GM19328 (cell line): ENCODE data around the gene PEDS1.
"Not testable (repeated sequence)": the region's sequence is repeated elsewhere in the genome, so short reads cannot be mapped to it uniquely, and the experiment has no call there.

Source experiments
- ATAC-seq: cut with Tn5 transposase; IDR thresholded peaks from one replicate; pipeline ENCODE4 v1.9.1; 2021; ENCODE audit warnings: mild to moderate bottlenecking, moderate library complexity; ENCODE audit not compliant: unreplicated experiment

PEDS1 gene

DNA sequence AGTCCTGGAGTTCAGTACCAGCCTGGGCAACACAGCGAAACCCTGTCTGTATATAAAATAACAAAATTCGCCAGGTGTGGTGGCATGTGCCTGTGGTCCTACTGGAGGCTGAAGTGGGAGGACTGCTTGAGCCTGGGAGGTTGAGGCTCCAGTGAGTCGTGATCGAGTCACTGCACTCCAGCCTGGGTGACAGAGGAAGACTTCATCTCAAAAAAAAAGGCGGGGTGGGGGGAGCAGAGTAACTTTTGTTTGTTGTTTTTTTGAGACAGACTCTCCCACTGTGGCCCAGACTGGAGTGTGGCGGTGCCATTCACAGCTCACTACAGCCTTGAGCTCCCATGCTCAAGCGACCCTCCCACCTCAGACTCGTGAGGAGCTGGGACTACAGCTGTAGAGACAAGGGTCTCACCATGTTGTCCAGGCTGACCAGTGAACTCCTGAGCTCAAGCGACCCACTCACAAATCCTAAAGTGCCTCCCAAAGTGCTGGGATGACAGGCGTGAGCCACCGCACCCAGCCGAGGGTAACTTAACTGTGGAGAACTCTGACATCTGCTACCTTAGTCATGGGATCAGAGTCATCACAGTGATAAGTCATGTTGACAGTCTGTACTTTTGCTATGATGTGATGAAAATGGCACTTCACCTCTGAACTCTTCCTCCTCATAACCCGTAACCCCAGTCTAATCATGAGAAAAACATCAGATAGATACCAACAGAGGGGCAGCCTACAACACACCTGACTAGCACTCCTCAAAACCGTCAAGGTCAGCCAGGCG lies 16.5 kb downstream of the PEDS1 start:
- no peak for ATAC-seq

DNA sequence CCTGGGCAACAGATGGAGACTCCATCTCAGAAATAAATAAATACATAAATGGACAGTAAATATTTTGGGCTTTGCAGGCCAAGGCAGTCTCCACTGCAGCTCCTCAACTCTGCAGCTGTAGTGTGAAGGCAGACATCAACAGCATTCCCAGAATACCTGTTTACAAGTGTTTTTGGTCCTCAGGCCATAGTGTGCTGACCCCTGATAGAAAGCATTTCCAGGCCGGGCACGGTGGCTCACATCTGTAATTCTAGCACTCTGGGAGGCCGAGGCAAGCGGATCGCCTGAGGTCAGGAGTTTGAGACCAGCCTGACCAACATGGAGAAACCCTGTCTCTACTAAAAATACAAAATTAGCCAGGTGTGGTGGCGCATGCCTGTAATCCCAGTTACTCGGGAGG lies 18.4 kb downstream of the PEDS1 start:
- ATAC-seq: not testable (repeated sequence)

DNA sequence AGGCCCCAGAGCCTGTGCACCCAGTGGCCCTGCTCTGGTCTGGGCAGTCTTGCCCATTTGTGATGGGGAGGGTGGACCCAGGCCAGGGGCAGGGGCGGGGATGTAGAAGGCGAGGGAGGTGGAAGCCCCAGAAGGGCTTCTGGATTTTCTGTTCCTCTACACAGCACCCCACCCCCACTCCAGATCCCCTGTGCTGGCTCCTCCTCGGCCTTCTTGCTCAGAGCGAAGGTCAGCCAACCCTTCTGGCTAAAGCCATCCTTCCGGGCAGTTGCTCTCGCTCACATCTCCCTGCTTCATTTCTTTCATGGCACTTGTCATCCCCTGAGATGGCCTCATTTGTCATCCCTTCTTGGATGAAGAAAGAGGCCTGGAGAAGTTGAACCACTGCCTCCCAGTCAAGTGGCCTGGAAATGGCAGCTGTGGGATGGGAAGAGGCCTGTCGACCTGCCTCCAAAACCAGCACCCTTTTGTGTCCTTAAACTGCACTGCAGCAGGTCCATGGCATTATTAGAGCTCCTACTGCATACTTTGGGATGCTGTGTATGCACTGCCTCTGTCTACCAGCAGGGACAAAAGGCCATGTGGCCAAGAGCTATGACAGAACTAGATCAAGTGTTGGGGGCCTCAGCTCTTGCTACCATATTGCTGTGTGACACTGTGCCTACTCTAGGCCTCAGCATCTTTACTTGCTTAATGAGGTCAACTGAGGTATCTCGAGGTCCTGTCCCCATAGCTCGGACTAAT lies 19.9 kb downstream of the PEDS1 start:
- ATAC-seq: no peak

DNA sequence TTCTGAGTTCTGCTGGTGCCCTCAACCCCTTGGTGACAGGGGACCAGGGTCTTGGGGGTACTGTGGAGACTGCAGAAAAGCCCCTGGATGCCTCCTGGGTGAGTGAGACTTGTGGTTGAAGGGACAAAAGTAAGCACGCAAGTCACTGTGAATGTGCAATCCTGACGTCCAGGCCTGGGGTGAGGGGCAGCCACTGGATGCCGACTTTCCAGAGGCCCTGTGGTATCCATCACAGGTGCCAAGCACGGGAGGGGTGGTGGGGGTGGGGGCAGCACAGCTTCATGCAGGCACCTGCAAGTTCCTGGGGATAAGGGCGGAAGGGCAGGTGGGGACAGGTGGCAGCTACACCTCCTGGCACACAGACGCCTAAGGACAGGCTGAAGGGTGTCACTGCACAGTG lies 20.5 kb downstream of the PEDS1 start:
- no peak for ATAC-seq

DNA sequence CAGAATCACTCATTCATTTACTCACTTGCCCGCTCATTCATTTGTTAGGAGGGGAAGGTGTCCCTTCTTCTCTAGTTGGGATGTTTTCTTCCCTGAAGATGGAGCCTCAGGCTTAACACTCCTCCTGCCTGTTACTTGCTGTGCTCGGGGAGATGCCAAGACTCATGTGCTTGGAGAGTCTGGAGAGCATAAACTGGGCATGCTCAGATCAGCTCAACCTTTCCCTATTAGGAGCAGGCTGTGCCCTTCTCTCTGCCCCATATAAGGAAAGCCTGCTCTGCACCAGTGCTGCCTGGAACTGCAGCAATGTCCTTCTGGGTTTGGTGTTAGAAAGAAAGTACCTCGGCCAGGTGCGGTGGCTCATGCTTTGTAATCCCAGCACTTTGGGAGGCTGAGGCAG lies 22.5 kb downstream of the PEDS1 start:
- no peak for ATAC-seq

DNA sequence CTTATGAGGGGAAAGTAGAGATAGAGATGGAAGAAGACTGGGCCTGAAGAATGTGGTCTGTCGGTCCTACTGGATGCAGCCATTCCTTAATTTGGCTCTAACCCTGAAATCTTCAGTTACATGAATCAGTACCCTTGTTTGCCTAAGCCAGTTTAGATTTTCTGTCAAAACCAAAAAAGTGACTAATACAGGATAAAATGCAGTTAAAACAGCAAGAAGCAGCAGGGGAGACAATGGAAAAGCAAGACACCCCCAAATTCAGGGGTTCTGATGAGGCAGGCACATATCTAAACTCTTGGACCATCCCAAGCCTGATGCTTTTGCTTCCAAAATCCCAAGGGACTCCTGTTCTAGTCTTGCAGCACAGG lies 23.2 kb downstream of the PEDS1 start:
- ATAC-seq: no peak

DNA sequence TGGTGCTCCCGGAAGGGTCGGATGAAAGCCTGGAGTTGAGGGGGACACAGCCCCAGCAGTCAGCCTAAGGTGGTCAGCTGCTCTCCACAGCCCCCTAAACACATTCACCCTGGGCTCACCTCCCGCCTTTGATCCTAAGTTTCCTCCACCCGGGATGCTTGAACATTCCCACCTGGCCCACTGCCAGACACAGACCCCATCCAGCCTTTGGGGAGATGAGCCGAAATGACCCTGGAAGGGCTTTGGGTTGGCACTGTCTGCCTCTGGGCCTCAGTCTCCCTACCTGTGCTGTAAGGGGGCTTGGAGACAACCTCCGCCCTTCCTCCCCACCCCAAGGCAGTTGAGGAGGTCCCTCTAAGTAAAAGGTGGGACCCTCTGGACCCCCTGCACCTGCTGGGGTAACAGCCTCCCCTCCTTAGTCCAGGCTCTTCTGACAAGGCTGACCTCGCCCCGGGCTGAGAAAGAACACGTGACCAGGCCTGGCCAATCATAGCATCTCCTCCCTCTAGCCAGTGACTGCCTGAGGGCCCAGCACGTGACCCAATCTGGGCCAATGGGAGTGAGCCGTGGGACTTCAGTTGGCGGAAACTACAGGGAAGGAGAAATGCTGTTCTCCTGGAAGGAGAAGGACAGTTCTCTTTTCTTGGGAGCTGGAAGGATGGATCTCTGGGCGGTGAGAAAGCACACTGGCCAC lies 23.7 kb downstream of the PEDS1 start:
- ATAC-seq: no peak

DNA sequence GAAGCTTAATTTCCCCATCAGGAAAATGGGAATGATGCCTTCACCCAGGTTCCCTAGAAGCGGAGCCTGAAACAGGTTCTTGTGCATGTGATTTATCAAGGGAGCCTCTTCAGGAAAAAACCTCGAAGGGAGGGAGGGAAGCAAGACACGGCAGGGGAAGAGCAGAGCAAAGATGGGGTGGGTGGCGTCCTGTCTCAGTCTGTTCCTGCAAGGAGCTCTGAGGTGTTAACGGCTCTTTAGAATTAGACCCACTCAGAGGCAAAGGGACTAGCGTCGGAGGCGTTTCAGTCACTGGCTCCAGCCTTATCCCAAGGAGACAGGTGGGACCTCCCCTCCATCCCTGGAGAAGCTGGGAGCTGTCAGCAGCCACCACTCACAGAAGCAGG lies 25.0 kb downstream of the PEDS1 start:
- ATAC-seq: no peak

DNA sequence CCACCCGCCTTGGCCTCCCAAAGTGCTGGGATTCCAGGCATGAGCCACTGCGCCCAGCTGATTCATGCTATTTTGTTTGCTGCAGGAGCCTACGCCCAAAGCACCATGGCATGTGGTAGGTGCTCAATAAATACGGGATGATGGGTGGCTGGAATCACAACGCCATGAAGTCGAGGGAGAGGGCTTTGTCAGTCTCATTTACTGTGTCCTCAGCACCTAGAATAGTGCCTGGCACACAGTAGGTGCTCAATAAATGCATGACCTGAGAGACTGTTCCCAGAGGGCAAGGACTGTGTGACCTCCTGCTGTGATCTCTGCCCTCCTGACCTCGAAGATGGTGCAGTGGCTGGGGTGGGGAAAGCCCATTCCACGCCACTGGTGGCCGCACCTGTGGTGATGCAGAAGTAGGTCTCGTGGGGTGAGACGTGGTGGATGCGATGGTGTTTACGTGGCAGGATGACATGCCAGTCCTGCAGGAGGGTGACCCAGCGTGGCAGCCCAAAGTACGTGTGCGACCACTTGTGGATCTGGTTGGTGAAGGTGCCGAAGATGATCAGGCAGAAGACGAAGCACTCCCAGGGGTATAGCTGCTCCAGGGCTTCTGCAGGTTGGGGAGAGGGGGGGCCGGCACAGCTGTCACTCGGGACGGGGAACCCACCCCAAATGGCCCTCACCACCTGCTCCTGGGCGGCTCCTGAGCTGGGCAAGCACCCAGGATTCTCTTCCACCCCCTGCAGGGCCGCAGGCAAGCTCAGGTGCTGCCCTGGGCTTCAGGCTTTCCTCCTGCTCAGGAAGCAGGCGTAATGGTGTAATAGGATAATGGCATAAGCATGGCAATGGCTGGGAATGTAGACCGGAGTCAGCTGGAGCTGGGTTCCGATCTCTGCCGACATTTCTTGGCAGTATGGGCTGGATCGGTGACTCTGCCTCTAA lies 25.7 kb downstream of the PEDS1 start:
- ATAC-seq: no peak

DNA sequence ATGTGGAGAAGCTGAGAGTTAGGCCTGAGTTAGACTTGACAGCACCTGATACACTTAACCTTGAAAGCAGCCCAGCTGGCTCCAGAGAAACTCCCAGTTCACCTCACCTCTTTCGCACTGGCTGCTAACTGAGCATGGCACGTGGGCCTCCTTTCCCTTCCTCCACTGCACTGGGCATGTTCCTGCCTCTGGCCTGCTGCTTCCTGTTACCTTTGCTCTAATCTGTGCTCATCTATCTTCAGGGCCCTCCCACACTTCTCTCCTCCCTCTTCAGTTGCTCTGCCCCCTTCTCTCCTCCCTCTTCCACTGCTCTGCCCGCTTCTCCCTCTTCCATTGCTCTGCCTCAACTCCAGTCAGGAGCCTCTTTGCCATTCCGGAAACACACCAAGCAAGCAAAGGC lies 26.9 kb downstream of the PEDS1 start:
- ATAC-seq: no peak

DNA sequence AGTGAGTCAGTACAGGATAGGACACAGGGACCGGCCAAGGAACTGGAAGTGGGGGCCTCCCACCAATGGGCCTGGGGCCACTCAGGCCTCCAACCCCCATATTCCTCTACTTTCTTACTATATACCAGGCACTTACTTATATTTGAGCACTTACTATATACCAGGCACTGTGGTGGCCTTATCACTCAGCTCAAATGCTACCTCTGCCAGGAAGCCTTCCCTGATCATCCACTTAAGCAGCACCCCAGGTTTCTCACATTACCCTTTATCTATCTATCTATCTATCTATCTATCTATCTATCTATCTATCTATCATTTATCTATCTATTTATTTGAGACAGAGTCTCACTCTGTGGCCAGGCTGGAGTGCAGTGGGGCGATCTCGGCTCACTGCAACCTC lies 28.2 kb downstream of the PEDS1 start:
- ATAC-seq: no peak

DNA sequence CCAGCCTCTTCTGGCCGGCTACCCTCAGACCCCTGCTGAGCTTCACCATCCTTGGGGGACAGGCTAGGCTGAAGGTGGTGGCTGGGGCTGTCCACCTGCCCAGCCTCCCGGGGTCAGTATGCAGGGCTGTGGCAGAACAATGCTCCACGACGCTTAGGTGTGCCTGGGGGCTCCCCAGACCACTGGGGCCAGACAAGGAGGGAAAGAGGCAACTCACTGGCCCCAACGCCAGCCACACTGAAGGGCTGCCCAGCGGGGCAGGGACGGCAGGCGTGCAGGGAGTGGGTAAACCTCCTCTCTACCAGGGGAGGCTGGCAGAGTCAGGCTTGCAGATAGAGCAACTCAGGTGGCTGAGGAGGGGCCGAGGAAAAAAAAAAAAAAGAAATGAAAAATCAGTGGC lies 29.0 kb downstream of the PEDS1 start:
- no peak for ATAC-seq

DNA sequence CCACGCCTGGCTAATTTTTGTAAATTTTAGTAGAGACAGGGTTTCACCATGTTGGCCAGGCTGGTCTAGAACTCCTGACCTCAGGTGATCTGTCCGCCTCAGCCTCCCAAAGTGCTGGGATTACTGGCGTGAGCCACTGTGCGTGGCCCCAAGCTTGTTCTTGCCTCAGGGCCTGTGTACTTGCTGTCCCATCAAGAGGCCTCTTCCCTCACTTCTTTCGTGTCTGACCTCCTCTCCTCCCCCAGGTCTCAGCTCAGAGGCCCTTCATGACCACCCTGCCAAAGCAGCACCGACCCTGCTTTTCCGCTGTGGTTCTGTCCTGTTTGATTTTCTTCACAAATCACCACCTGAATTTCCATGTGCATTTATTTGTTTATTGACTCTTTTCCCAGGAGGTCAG lies 30.1 kb downstream of the PEDS1 start:
- no peak for ATAC-seq

DNA sequence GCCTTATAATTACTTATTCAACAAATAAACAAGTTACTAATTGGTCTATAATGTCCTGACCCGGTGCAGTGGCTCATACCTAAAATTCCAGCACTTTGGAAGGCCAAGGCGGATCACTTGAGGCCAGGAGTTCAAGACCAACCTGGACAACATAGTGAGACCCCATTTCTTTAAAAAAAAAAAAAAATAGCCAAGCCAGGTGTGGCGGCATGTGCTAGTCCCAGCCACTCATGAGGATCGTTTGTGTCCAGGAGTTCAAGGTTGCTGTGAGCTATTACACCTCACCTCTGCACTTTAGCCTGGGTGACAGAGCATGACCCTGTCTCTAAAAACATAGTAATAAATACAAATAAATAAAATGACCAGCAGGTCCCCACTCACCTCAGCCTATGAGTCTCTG lies 30.8 kb downstream of the PEDS1 start:
- ATAC-seq: no peak

DNA sequence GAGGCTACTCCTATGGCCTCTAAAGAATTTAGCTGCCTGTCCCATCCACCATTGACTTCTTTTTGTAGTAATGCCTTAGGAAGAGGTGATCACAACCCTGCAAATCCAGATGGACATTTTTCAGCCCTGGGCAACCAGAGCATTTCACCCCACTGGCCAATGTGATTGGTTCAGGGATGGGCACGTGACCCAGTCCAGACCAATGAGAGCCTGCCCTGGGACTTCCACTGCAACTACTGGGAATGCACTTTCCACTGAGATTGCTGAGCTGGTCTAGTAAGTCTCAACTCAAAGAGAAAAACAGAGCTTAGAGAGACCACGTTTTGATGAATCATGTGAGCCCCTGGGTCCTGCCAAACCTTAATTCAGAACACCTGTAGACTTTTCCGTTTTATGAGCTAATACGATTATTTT lies 31.7 kb downstream of the PEDS1 start:
- ATAC-seq: no peak

DNA sequence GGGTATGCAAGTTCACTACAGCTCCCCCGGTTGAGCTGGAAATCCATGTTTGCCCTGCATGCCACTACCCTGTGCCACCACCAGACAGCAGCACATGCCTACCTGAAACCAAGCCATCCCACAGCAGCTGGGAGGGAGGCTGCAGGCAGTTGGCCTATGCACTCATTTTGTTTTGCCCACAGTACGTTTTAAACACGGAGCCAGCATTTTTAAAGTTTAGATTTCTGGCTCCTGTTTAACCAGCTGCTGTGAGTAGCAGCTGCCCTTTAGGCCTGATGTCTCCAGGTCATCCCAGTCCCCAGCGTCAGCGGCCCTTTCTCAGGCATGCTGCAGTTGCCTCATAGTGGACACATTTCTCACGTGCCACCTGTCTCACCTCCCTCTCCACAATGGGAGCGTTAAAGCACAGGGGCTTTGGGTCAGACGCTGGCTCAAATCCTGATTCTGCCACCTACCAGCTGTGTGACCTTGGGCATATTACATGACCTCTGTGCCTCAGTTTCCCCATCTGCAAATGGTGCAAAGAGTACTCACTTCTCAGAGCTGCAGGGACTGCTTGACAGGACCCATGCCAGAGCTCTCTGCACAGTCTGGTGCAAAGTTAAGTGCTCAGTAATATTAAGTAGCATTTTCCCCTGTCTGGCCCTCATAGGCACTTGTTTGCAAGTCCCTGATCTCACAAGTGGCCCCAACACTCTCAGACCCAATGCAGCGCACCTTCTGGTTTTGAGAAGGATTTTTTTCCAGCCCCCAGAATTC lies 32.4 kb downstream of the PEDS1 start:
- ATAC-seq: no peak

DNA sequence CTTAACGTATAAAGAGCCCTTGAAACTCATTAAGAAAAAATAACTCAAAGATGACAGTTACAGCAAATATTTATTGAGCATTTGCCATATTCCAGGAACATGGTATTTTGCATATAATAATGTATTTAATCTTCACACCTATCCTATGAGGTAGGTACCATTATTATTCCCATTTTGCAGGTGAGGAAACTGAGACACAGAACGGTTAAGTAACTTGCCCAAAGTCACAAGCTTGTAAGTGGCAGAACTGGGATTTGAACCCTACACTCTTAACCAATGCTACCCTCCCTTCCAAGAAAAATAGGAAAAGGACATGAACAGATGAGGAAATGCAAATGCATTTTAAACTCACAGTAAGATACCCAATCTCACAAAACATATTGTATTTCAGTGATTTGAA lies 35.3 kb downstream of the PEDS1 start:
- no peak for ATAC-seq

DNA sequence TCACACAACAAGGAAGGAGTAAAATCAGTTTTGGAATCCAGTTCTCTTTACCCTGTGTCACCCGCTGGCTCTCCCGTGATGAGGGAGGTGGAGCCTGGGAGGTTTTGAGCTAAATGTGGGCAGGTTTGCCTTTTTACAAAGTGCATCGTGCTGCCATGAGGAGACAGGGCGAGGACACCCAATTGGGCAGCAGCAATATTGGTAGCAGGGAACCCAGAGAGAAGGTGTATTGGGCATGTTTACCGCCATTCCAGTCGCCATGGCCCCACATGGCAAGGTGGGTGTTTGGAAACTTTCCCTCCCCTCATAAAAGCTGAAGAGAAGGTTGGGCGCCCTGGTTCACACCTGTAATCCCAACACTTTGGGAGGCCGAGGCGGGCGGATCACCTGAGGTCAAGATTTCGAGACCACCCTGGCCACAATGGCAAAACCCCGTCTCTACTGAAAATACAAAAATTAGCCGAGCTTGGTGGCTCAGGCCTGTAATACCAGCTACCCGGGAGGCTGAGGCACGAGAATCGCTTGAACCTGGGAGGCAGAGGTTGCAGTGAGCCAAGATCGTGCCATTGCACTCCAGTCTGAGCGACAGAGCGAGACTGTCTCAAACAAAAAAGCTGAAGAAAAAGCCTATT lies 37.0 kb downstream of the PEDS1 start:
- no peak for ATAC-seq

DNA sequence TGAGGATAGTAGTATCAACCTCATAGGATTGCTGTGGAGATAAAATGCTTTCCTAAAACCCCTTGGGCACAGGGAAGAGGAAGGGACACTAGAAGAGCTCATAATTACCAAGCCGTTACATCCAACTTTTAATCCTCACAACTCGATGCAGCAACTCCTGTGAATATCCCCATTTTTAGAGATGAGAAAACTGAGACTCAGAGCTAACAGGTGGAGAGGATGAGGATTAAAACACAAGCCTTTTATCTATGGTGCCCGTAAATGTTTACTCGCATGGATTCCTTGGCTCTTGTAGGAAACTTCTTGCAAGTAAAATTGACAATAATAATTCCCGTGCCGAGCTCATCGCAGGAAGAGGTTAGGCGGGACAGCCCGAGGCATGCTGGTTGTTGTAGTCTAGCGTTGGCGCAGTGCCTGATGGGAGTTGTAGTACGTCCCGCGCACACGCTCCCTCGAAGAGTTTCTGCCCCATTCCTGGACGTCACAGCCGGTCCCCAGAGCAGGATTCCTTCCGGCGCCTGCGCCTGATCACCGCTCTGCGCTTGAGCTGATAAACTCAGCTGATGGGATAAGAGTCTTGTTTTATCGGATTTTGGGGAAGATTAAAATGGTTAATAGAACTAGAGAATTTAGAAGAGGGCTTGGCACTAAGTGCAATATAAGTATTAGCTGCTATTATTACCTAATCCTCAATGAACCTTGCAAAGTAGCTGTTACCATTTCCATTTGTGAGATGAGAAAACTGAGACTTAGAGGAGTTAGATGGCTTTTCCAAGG lies 37.7 kb downstream of the PEDS1 start:
- peak; percentile 66 for ATAC-seq
